Keratinocyte (primary cell): Measurements from ENCODE around the gene UPP1. TPM values are rescaled to one million over a fixed set of nuclear protein-coding genes. Genes with fewer than 3 reads are reported as not detected.

ENCODE experiments used
- DNase-seq: peaks from one replicate; pipeline ENCODE4 v3.0.0-alpha.2; 2011; ENCODE audit warnings: low read depth, missing footprints, low spot score
- FAIRE-seq: peaks from 2 replicates; lab custom pipeline; 2011; peaks lifted over from hg19 to GRCh38; lab: Jason Lieb, UNC
- H2AFZ ChIP-seq: 2 replicates; pipeline ENCODE4 v1.6.0; 2012; ENCODE audit warnings: low read length, control low read depth, inconsistent platforms; ENCODE audit not compliant: control insufficient read depth
- H3K27ac ChIP-seq: 2 replicates; pipeline ENCODE4 v1.5.1; 2011; ENCODE audit warnings: low read length; ENCODE audit not compliant: control insufficient read depth, insufficient read depth
- H3K27me3 ChIP-seq: 3 replicates; pipeline ENCODE4 v1.6.0; 2011; ENCODE audit warnings: low read length; ENCODE audit not compliant: control insufficient read depth, insufficient read depth; ENCODE audit errors: extremely low read depth
- H3K36me3 ChIP-seq, 2 experiments: 2 replicates in 1 of 2; 3 replicates in 1 of 2; pipeline ENCODE4 v1.5.1; 2011; ENCODE audit warnings: low read length in 2 of 2, mild to moderate bottlenecking in 1 of 2; ENCODE audit not compliant: control insufficient read depth in 2 of 2, insufficient read depth in 2 of 2; ENCODE audit errors: extremely low read depth in 1 of 2
- H3K4me1 ChIP-seq: 3 replicates; pipeline ENCODE4 v1.5.1; 2011; ENCODE audit warnings: low read length; ENCODE audit not compliant: control insufficient read depth, insufficient read depth; ENCODE audit errors: extremely low read depth
- H3K4me2 ChIP-seq: 3 replicates; pipeline ENCODE4 v1.6.0; 2011; ENCODE audit warnings: low read depth, low read length; ENCODE audit not compliant: control insufficient read depth, insufficient read depth; ENCODE audit errors: extremely low read depth
- H3K4me3 ChIP-seq, 3 experiments: fragments of 200-600 bp in 1 of 3; sonication (generic) in 1 of 3; 2 replicates in 2 of 3; 3 replicates in 1 of 3; pipeline ENCODE4 v1.5.1; 2011 to 2016; ENCODE audit warnings: low read length in 3 of 3, mild to moderate bottlenecking in 3 of 3, control low read depth in 2 of 3, inconsistent platforms in 1 of 3, low read depth in 1 of 3, mixed read lengths in 1 of 3, mixed run types in 1 of 3, moderate library complexity in 1 of 3; ENCODE audit not compliant: control insufficient read depth in 2 of 3, insufficient read depth in 2 of 3; ENCODE audit errors: extremely low read depth in 1 of 3
- H3K79me2 ChIP-seq: 2 replicates; pipeline ENCODE4 v1.6.0; 2012; ENCODE audit warnings: low read length; ENCODE audit not compliant: control insufficient read depth, insufficient read depth
- H3K9ac ChIP-seq: 3 replicates; pipeline ENCODE4 v1.6.0; 2011; ENCODE audit warnings: low read length; ENCODE audit not compliant: control insufficient read depth, insufficient read depth; ENCODE audit errors: extremely low read depth
- H3K9me1 ChIP-seq: 3 replicates; pipeline ENCODE4 v1.6.0; 2011; ENCODE audit warnings: low read length; ENCODE audit not compliant: control insufficient read depth, insufficient read depth; ENCODE audit errors: extremely low read depth
- H3K9me3 ChIP-seq: 2 replicates; pipeline ENCODE4 v1.5.1; 2012; ENCODE audit warnings: low read depth, low read length; ENCODE audit not compliant: control insufficient read depth
- H4K20me1 ChIP-seq: 3 replicates; pipeline ENCODE4 v1.6.0; 2011; ENCODE audit warnings: low read length; ENCODE audit not compliant: control insufficient read depth, insufficient read depth; ENCODE audit errors: extremely low read depth
- EZH2 ChIP-seq: IDR thresholded peaks from one replicate; pipeline ENCODE4 v1.6.1; 2012; ENCODE audit warnings: inconsistent platforms, mild to moderate bottlenecking, low read length, moderate library complexity
- dilution Hi-C: fragments of 300-500 bp; cut with MboI; formaldehyde crosslinking; loops from one replicate; pipeline ENCODE4 v1.7.0; 2020; ENCODE audit warnings: low sequenced_read_pairs; ENCODE audit not compliant: extremely low pct_ligation_motif_present
- polyA minus RNA-seq, 3 experiments: library from RNA; depleted of rRNA, polyadenylated mRNA; stranded (reverse); fragments of >200 nt; gene quantifications; 1 replicate in 1 of 3; 2 replicates in 1 of 3; 3 replicates in 1 of 3; pipeline ENCODE4 v1.2.3, GENCODE V29; 2011
- polyA plus RNA-seq, 5 experiments: library from polyadenylated mRNA; depleted of rRNA in 3 of 5; stranded (reverse) in 3 of 5; stranded (forward) in 1 of 5; unstranded in 1 of 5; fragments of >200 nt; gene quantifications; 1 replicate in 1 of 5; 2 replicates in 3 of 5; 3 replicates in 1 of 5; pipeline versions ENCODE4 v1.2.1 to v1.2.3, GENCODE V29; 2011 to 2012; ENCODE audit warnings: missing spikeins in 2 of 5, low read depth in 1 of 5, low replicate concordance in 1 of 5
- TF ChIP-seq, protein P1 (sequence below), 3 experiments: IDR thresholded peaks in 1 of 3; conservative IDR thresholded peaks in 1 of 3; optimal IDR thresholded peaks in 1 of 3; 2 replicates in 2 of 3; 3 replicates in 1 of 3; pipeline versions ENCODE3 to v1.5.1; 2011; ENCODE audit warnings: low read length in 3 of 3, mild to moderate bottlenecking in 3 of 3, moderate library complexity in 2 of 3, control low read depth in 1 of 3, inconsistent platforms in 1 of 3; ENCODE audit not compliant: insufficient read depth in 2 of 3; ENCODE audit errors: extremely low read depth in 1 of 3

UPP1 gene
- 165 to 226 TPM (median 202 TPM) in 3 replicates for polyA plus RNA-seq
- 303 TPM for polyA plus RNA-seq (2011; ENCODE audit: low read depth)
- polyA plus RNA-seq (2011; cell fraction: cytosol; rRNA removed): 124 and 240 TPM in 2 replicates
- polyA plus RNA-seq (2011; cell fraction: nucleus; rRNA removed): 328 and 366 TPM in 2 replicates
- 177 and 511 TPM in 2 replicates for polyA plus RNA-seq (2012; ENCODE audit: low replicate concordance)
- polyA minus RNA-seq: 120 to 141 TPM (median 124 TPM) in 3 replicates
- polyA minus RNA-seq (2011; cell fraction: cytosol; rRNA and poly(A)+ RNA removed): 141 TPM
- polyA minus RNA-seq (2011; cell fraction: nucleus; rRNA and poly(A)+ RNA removed): 105 and 108 TPM in 2 replicates

GRCh38 chr7:48089046-48090003 is at the start of gene UPP1:
TSS of gene UPP1 (plus strand) at chr7:48089265. CDS start at chr7:48094784, 5,519 bp downstream.
- H2AFZ ChIP-seq: peak within 1 kb of the TSS; percentile 19
- peaks cover 5% of the 10 kb centered on the region for H4K20me1 ChIP-seq
- no peaks in the 10 kb centered on the region for H3K9me3 ChIP-seq
- FAIRE-seq (no peak), DNase-seq (no peak)
- peaks cover 3% of the 10 kb centered on the region for H3K9me1 ChIP-seq
- peak within 1 kb of the TSS; percentile 78 to 99 (median 92) for H3K4me3 ChIP-seq
- H3K36me3 ChIP-seq: peaks cover 21 to 41% of the 10 kb centered on the region in 2 experiments
- dilution Hi-C loops: no loop called here
- H3K4me2 ChIP-seq: peak within 1 kb of the TSS; percentile 93
- peaks cover 51% of the 10 kb centered on the region for H3K79me2 ChIP-seq
- H3K27ac ChIP-seq: peak within 1 kb of the TSS; percentile 97
- H3K27me3 ChIP-seq: no peaks in the 10 kb centered on the region
- TF ChIP-seq, protein P1, sequence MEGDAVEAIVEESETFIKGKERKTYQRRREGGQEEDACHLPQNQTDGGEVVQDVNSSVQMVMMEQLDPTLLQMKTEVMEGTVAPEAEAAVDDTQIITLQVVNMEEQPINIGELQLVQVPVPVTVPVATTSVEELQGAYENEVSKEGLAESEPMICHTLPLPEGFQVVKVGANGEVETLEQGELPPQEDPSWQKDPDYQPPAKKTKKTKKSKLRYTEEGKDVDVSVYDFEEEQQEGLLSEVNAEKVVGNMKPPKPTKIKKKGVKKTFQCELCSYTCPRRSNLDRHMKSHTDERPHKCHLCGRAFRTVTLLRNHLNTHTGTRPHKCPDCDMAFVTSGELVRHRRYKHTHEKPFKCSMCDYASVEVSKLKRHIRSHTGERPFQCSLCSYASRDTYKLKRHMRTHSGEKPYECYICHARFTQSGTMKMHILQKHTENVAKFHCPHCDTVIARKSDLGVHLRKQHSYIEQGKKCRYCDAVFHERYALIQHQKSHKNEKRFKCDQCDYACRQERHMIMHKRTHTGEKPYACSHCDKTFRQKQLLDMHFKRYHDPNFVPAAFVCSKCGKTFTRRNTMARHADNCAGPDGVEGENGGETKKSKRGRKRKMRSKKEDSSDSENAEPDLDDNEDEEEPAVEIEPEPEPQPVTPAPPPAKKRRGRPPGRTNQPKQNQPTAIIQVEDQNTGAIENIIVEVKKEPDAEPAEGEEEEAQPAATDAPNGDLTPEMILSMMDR (optimal IDR thresholded peaks at IDR 0.05 in 1 of 3, IDR thresholded peaks at IDR 0.05 in 1 of 3, conservative IDR thresholded peaks at IDR 0.05 in 1 of 3; ENCODE audit: extremely low read depth in 1 of 3, insufficient read depth in 2 of 3, low read length in 3 of 3): no peak
- TF ChIP-seq EZH2: no peak
- peak within 1 kb of the TSS; percentile 91 for H3K9ac ChIP-seq
- H3K4me1 ChIP-seq: peaks cover 74% of the 10 kb centered on the region

- no peak for DNase-seq
- H3K79me2 ChIP-seq: no peaks in the 10 kb centered on the region
- peaks cover 1% of the 10 kb centered on the region for H3K27me3 ChIP-seq
These were observed 48.0 kb upstream of the UPP1 start for GRCh38 chr7:48040944-48041652.

More at GRCh38 chr7:48040944-48041652, 48.0 kb upstream of the UPP1 start:
- Histone ChIP-seq H2AFZ (no peak overlapping the region), H3K4me1 (peaks cover 32% of the 10 kb centered on the region), H3K4me3 (no peak overlapping the region), H3K4me2 (peak overlapping the region; percentile 78), H3K27ac (peak overlapping the region; percentile 73), H3K9ac (peak overlapping the region; percentile 12), H3K9me3 (no peaks in the 10 kb centered on the region), H4K20me1 (no peaks in the 10 kb centered on the region), H3K36me3 (no peaks in the 10 kb centered on the region), H3K9me1 (no peaks in the 10 kb centered on the region)
- dilution Hi-C loops: no loop called here
- FAIRE-seq: no peak
- TF ChIP-seq EZH2: no peak
- TF ChIP-seq, protein P1 (optimal IDR thresholded peaks at IDR 0.05 in 1 of 3, IDR thresholded peaks at IDR 0.05 in 1 of 3, conservative IDR thresholded peaks at IDR 0.05 in 1 of 3; ENCODE audit: extremely low read depth in 1 of 3, insufficient read depth in 2 of 3, low read length in 3 of 3): no peak
